T-cell (primary cell): Measurements from ENCODE around the gene TMEM94. TPM values are rescaled to one million over a fixed set of nuclear protein-coding genes. Genes with fewer than 3 reads are reported as not detected.

Experiments used
- ATAC-seq, 4 experiments: fragments of 200-7000 bp in 3 of 4; fragments of 150-1000 bp in 1 of 4; cut with Tn5 transposase; replicated peaks in 1 of 4; 1 replicate in 3 of 4; 2 replicates in 1 of 4; pipeline ENCODE4 v1.10.0; 2021; ENCODE audit warnings: moderate library complexity in 3 of 4, mild to moderate bottlenecking in 2 of 4, moderate number of reproducible peaks in 1 of 4
- CTCF ChIA-PET, 2 donors: fragments of 300-600 bp; sonication (Branson Sonifier 250); formaldehyde crosslinking; loops; one replicate each; lab custom pipeline; 2022; ENCODE audit warnings: antibody characterized with exemption in 2 of 2; lab: Charles Lee
- POLR2A ChIA-PET, 2 donors: fragments of 300-600 bp; sonication (Branson Sonifier 250); formaldehyde crosslinking; loops; one replicate each; lab custom pipeline; 2022; ENCODE audit warnings: antibody characterized with exemption in 2 of 2; lab: Charles Lee
- DNase-seq, 35 experiments: peaks; one replicate each; pipeline versions ENCODE4 v3.0.0 to v3.0.0-alpha.2; 2013 to 2023
- H3K27ac ChIP-seq: one replicate; pipeline ENCODE4 v1.5.1; 2013; ENCODE audit warnings: low read length
- H3K27me3 ChIP-seq, 2 experiments: replicated peaks in 1 of 2; 1 replicate in 1 of 2; 2 replicates in 1 of 2; pipeline versions ENCODE4 v1.6.1 to v1.7.0; 2013; ENCODE audit warnings: low read length in 1 of 2, mixed read lengths in 1 of 2; ENCODE audit not compliant: control insufficient read depth in 2 of 2, insufficient read depth in 2 of 2; ENCODE audit errors: extremely low read depth in 1 of 2
- H3K36me3 ChIP-seq, 2 donors: 1 replicate in 1 of 2; 2 replicates in 1 of 2; pipeline versions ENCODE4 v1.6.1 to v1.7.0; 2013; ENCODE audit warnings: low read length in 1 of 2; ENCODE audit not compliant: control insufficient read depth in 2 of 2, insufficient read depth in 1 of 2; ENCODE audit errors: extremely low read depth in 1 of 2
- H3K4me1 ChIP-seq, 2 experiments: 1 replicate in 1 of 2; 2 replicates in 1 of 2; pipeline versions ENCODE4 v1.6.1 to v1.7.0; 2013; ENCODE audit warnings: low read length in 2 of 2, mixed read lengths in 1 of 2; ENCODE audit not compliant: insufficient read depth in 2 of 2, control insufficient read depth in 1 of 2; ENCODE audit errors: extremely low read depth in 1 of 2
- H3K4me3 ChIP-seq, 2 donors: 1 replicate in 1 of 2; 2 replicates in 1 of 2; pipeline versions ENCODE4 v1.5.1 to v1.7.0; 2013; ENCODE audit warnings: mild to moderate bottlenecking in 2 of 2, low read length in 1 of 2, moderate library complexity in 1 of 2; ENCODE audit not compliant: control insufficient read depth in 1 of 2; ENCODE audit errors: extremely low read depth in 1 of 2
- H3K9me3 ChIP-seq: 2 replicates; pipeline ENCODE4 v1.7.0; 2013
- H3K27ac Mint-ChIP-seq, 2 donors: one replicate each; pipeline ENCODE4 v1.8.0; 2020 to 2021; ENCODE audit warnings: mild to moderate bottlenecking in 2 of 2, mixed read lengths in 2 of 2
- H3K27me3 Mint-ChIP-seq, 2 donors: one replicate each; pipeline ENCODE4 v1.8.0; 2021 to 2022; ENCODE audit warnings: mixed read lengths in 2 of 2
- H3K36me3 Mint-ChIP-seq: one replicate; pipeline ENCODE4 v1.8.0; 2021; ENCODE audit warnings: mixed read lengths
- H3K4me1 Mint-ChIP-seq, 3 donors: one replicate each; pipeline ENCODE4 v1.8.0; 2020 to 2022; ENCODE audit warnings: mixed read lengths in 3 of 3, mild to moderate bottlenecking in 1 of 3
- H3K4me3 Mint-ChIP-seq, 3 donors: one replicate each; pipeline ENCODE4 v1.8.0; 2020 to 2022; ENCODE audit warnings: mild to moderate bottlenecking in 3 of 3, mixed read lengths in 3 of 3, moderate library complexity in 3 of 3
- H3K9me3 Mint-ChIP-seq, 3 donors: one replicate each; pipeline ENCODE4 v1.8.0; 2020 to 2022; ENCODE audit warnings: mixed read lengths in 3 of 3
- WGBS: methylation state at CpG from one replicate; pipeline ENCODE4 v1.1.5; 2013; ENCODE audit warnings: missing lambda C conversion rate; ENCODE audit not compliant: insufficient coverage; 5-methylcytosine and 5-hydroxymethylcytosine counted together
- total RNA-seq, 35 experiments: library from RNA in 6 of 35; stranded (reverse) in 6 of 35; fragments of 120-200 nt in 1 of 35; gene quantifications; one replicate each; pipeline versions ENCODE4 v1.2.1 to v1.2.4 and lab custom pipeline; 2013 to 2026

Gene TMEM94
- total RNA-seq (100 to 1,000 TPM in 3 of 5 donors, 10 to 100 TPM in 2; 78.5 to 125 (median 105) TPM), total RNA-seq (lab: John Stamatoyannopoulos, UW) (11.1 to 101 (median 61.9) reads per million in 29 experiments)
- total RNA-seq (2013) = 39.6 TPM

DNA sequence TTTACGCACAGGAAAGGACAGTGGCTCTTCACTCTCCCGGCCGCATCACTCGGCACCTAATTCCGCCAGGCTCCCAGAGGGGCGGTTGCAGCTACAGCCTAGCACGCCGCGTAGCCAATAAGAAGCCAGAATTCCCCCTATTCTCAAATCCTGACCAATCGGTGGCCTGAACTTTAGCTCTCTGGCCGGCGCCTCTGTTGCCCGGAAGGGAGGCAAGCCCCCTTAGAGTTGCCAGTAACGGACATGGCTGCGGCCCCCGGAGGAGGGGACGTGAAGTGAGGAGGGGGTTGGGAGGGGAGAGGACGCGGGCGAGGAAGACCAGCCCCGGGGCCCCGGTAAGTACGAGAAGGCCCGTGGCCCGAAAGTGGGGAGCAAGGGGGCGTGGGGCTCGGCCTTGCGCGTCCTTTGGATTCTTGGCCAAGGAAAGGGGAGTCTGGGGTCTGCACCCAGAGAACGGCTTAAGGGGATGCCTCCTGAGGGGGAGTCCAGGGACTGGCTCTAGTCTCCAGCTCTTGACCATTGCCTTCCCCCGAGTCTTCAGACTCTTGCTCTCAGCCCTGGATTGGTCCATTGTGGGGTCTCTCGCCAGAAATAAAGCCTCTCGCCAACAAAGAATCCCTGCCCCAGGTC lies at the start of gene TMEM94:
TMEM94 (plus strand) TSS at position 219 of the 630 bp plus-strand sequence. CDS start 15,271 bp downstream, outside the sequence.
- Mint-ChIP-seq H3K4me3 (peak within 1 kb of the TSS; percentile 89 to 94 (median 90)), H3K9me3 (no peaks in the 10 kb centered on the region), H3K27me3 (no peaks in the 10 kb centered on the region), H3K4me1 (peaks cover 32 to 41% (median 34%) of the 10 kb centered on the region in 3 donors), H3K27ac (peak within 1 kb of the TSS; percentile 91 to 95), H3K36me3 (no peaks in the 10 kb centered on the region)
- Histone ChIP-seq H3K9me3 (no peaks in the 10 kb centered on the region), H3K27me3 (no peaks in the 10 kb centered on the region), H3K27ac (peak within 1 kb of the TSS; percentile 68), H3K4me3 (peak within 1 kb of the TSS; percentile 96), H3K36me3 (no peaks in the 10 kb centered on the region), H3K4me1 (peaks cover 13 to 18% of the 10 kb centered on the region in 2 experiments)
- peak; percentile 94 to 99 (median 94) for ATAC-seq
- ChIA-PET CTCF (interaction anchor here (0.5 to 1.5 kb wide), 8 partner anchors 29 to 408 kb away, joined by 3 to 10 read pairs (median 4); partner anchors contain the start of genes MIF4GD (in 1 of the 2), SLC25A19 (in 1 of the 2) and TSEN54 (in 1 of the 2)), POLR2A (interaction anchor here (0.5 to 1.5 kb wide), 3 partner anchors 51 to 234 kb away, joined by 3 read pairs; partner anchors contain the start of genes GRB2 (in 1 of the 2) and SLC25A19 (in 1 of the 2))
- under 1% methylated on average over 25 of the region's 33 CpGs for WGBS
- DNase-seq = peak; percentile 75 to 96 (median 88)

DNA sequence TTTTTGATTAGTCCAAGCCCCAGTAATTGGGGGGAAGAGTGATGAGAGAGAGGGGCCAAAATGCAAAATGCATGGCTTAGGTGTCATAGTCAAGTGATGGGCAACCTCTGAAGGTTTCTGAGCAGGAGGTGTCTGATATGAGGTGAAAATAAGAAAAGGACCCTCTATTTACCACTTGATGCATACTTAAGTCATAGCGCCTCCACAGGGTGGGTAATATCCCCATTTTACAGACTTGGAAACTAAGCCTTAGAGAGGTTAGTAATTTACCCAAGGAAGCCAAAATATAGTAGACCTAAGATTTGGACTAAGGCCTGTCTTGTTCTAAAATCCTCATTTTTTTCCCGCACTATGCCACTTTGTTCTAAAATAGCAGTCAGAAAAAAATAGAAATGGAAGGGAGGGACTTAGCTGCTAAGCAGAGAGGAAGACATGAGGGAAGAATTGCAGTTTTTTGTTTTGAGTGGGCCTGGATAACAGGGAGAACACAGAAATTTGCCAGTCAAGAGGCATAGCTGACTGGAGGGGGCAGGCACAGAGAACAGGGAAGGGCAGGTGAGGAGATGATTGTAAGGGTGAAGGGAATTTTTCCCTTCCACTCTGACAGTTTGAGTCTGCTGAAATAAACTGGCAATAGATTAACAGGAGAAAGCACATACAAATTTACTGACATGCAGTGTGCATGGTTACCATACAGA lies 48.6 kb upstream of the TMEM94 start:
- no peaks in the 10 kb centered on the region for H3K36me3 ChIP-seq
- no peak for DNase-seq
- no peak overlapping the region for H3K4me3 Mint-ChIP-seq
- H3K4me3 ChIP-seq = no peak overlapping the region
- no CpG with 5 or more reads among the region's 2 CpGs for WGBS
- H3K27ac Mint-ChIP-seq = peak overlapping the region in 1 of 2 donors; percentile 64
- no peaks in the 10 kb centered on the region for H3K9me3 Mint-ChIP-seq
- H3K27me3 ChIP-seq = no peaks in the 10 kb centered on the region
- H3K9me3 ChIP-seq = no peaks in the 10 kb centered on the region
- peaks cover 17 to 21% of the 10 kb centered on the region in 2 experiments for H3K4me1 ChIP-seq
- ATAC-seq = no peak
- H3K27ac ChIP-seq = no peak overlapping the region
- peaks cover 3% of the 10 kb centered on the region for H3K36me3 Mint-ChIP-seq
- POLR2A ChIA-PET = interaction anchor here in 1 of 2 donors (0.7 kb wide), 1 partner anchor 263 kb away, joined by 4 read pairs; no protein-coding TSS in a partner anchor
- peaks cover 38 to 47% (median 44%) of the 10 kb centered on the region in 3 donors for H3K4me1 Mint-ChIP-seq
- peaks cover 0 to 2% of the 10 kb centered on the region in 2 donors for H3K27me3 Mint-ChIP-seq
- CTCF ChIA-PET = interaction anchor here in 1 of 2 donors (0.5 kb wide), 1 partner anchor 114 kb away, joined by 5 read pairs; no protein-coding TSS in a partner anchor

DNA sequence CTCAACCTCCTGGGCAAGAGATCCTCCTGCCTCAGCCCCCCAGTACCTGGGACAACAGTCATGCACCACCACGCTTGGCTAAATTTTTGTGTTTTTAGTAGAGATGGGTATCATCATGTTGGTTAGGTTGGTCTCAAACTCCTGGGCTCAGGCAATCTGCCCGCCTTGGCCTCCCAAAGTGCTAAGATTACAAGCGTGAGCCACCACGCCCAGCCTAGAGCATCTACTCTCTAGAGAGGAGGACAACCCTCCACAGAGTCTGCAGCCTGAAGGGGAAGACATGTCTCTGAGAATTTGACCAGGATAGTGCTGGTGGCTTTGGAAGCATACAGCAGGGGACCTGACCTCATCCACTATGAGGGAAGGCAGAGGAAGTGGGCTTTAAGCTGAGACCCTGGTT lies 46.3 kb upstream of the TMEM94 start:
- H3K9me3 ChIP-seq = no peaks in the 10 kb centered on the region
- Mint-ChIP-seq H3K4me3 (no peak overlapping the region), H3K27ac (no peak overlapping the region), H3K4me1 (peaks cover 26 to 33% (median 32%) of the 10 kb centered on the region in 3 donors), H3K27me3 (peaks cover 0 to 11% of the 10 kb centered on the region in 2 donors), H3K9me3 (no peaks in the 10 kb centered on the region), H3K36me3 (no peaks in the 10 kb centered on the region)
- no CpG with 5 or more reads among the region's 4 CpGs for WGBS
- H3K27me3 ChIP-seq = peaks cover 0 to 9% of the 10 kb centered on the region in 2 experiments
- H3K4me3 ChIP-seq = no peak overlapping the region
- H3K36me3 ChIP-seq = no peaks in the 10 kb centered on the region
- DNase-seq = no peak
- ChIA-PET CTCF (interaction anchor here in 1 of 2 donors (0.7 to 1.0 kb wide), 2 partner anchors 12 to 58 kb away, joined by 3 to 4 read pairs; no protein-coding TSS in a partner anchor), POLR2A (interaction anchor here in 1 of 2 donors (0.6 to 0.9 kb wide), 2 partner anchors 12 to 121 kb away, joined by 3 read pairs; partner anchors contain the start of gene SLC25A19)
- H3K27ac ChIP-seq = no peak overlapping the region
- no peak for ATAC-seq
- H3K4me1 ChIP-seq = peaks cover 8 to 11% of the 10 kb centered on the region in 2 experiments

DNA sequence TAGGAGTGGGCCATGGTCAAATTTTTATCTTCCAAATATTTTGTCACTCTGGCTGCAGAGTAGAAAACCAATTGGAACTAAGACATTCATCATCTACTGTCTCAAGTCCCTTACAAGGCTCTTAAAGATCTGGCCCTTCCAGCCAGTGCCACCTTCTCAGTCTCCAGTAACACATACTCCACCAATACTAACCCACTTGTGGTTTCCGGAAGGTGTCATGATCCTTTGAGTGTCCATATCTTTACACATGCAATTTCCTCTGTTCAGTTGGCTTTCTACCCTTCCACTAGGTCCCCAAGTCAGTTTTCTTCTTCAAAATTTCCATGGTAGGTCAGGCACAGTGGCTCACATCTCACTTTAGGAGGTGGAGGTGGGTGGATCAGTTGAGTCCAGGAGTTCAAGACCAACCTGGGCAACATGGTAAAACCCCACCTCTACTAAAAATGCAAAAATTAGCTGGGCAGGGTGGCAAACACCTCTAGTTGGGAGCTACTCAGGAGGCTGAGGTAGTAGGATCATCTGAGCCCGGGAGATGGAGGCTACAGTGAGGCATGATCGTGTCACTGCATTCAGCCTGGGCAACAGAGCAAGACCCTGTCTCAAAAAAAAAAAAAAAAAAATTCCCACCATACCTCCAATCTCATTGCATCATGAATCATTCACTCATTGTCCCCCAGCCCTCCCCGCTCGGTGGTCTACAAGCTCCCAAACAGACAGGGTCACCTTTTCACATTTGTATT lies 44.9 kb upstream of the TMEM94 start:
- Histone ChIP-seq H3K27me3 (peaks cover 0 to 9% of the 10 kb centered on the region in 2 experiments), H3K4me3 (no peak overlapping the region), H3K36me3 (no peaks in the 10 kb centered on the region), H3K4me1 (peaks cover 3 to 8% of the 10 kb centered on the region in 2 experiments), H3K9me3 (no peaks in the 10 kb centered on the region), H3K27ac (no peak overlapping the region)
- peaks cover 17 to 25% (median 23%) of the 10 kb centered on the region in 3 donors for H3K4me1 Mint-ChIP-seq
- H3K9me3 Mint-ChIP-seq = no peaks in the 10 kb centered on the region
- peak overlapping the region in 1 of 3 donors; percentile 4 for H3K4me3 Mint-ChIP-seq
- POLR2A ChIA-PET = interaction anchor here in 1 of 2 donors (0.5 kb wide), 1 partner anchor 95 kb away, joined by 4 read pairs; no protein-coding TSS in a partner anchor
- H3K36me3 Mint-ChIP-seq = no peaks in the 10 kb centered on the region
- H3K27ac Mint-ChIP-seq = no peak overlapping the region
- CTCF ChIA-PET = interaction anchor here (0.7 to 1.9 kb wide), 9 partner anchors 44 to 297 kb away, joined by 3 to 22 read pairs (median 4); partner anchors contain the start of gene MIF4GD (in 1 of the 2)
- DNase-seq = no peak
- WGBS = 100% methylated on average over 1 of the region's 5 CpGs
- H3K27me3 Mint-ChIP-seq = peaks cover 0 to 11% of the 10 kb centered on the region in 2 donors
- ATAC-seq = no peak

DNA sequence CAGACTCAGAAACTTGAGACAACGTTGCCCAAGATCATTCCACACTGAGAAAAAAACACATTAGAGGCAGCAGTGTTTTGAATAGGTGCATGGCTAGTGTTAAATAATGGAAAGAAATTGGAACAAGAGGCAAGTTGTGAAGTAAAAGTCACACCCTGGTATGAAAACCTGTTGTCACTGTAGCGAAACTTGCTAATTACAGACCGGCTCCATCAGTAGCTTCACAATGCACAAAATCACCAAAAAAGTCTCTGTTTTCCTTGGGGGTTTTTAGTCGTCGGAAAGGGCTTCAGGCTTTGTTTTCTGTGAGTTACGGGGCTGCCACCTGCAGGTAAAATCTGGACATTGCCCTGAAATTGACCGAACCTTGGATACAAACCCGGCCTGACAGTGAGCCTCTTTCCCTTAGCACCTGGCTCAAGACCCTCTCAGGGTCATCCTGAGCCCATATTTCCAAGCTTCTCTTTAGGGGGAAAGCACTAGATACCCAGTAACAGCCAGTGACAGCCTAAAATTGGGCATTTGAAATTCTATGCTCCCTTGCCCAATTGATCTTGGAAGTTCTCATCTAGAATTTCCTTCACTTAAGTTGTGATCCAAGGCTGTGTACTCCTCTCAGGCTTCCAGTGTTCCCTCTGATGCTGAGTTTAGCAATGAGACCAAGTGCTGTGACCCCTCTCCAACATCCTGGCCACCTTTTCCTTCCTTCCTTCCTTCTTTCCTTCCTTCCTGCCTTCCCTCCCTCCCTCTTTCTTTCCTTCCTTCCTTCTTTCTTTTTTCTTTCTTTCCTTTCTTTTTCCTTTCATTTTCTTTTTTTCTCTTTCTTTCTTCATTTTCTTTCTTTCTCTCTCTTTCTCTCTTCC lies 43.7 kb upstream of the TMEM94 start:
- peak overlapping the region in 1 of 2 donors; percentile 34 for H3K27ac Mint-ChIP-seq
- peak; percentile 41 to 89 (median 66) for DNase-seq
- WGBS = 3% methylated on average over 6 of the region's 8 CpGs
- Histone ChIP-seq H3K36me3 (no peaks in the 10 kb centered on the region), H3K4me1 (peaks cover 0 to 5% of the 10 kb centered on the region in 2 experiments), H3K9me3 (no peaks in the 10 kb centered on the region), H3K27me3 (peaks cover 0 to 9% of the 10 kb centered on the region in 2 experiments), H3K27ac (no peak overlapping the region), H3K4me3 (no peak overlapping the region)
- peak overlapping the region in 2 of 3 donors; percentile 35 to 42 for H3K4me3 Mint-ChIP-seq
- CTCF ChIA-PET = interaction anchor here (0.5 to 1.9 kb wide), 16 partner anchors 12 to 301 kb away, joined by 3 to 22 read pairs (median 4); partner anchors contain the start of genes MIF4GD (in 1 of the 2) and SLC25A19 (in 1 of the 2)
- no peaks in the 10 kb centered on the region for H3K36me3 Mint-ChIP-seq
- ATAC-seq = peak; percentile 75 to 90 (median 87)
- POLR2A ChIA-PET = interaction anchor here in 1 of 2 donors (0.6 kb wide), 1 partner anchor 73 kb away, joined by 7 read pairs; no protein-coding TSS in a partner anchor
- H3K9me3 Mint-ChIP-seq = no peaks in the 10 kb centered on the region
- H3K27me3 Mint-ChIP-seq = peaks cover 0 to 11% of the 10 kb centered on the region in 2 donors
- H3K4me1 Mint-ChIP-seq = peaks cover 14 to 19% (median 19%) of the 10 kb centered on the region in 3 donors
